ENCODE results near the gene N4BP2.

DNA sequence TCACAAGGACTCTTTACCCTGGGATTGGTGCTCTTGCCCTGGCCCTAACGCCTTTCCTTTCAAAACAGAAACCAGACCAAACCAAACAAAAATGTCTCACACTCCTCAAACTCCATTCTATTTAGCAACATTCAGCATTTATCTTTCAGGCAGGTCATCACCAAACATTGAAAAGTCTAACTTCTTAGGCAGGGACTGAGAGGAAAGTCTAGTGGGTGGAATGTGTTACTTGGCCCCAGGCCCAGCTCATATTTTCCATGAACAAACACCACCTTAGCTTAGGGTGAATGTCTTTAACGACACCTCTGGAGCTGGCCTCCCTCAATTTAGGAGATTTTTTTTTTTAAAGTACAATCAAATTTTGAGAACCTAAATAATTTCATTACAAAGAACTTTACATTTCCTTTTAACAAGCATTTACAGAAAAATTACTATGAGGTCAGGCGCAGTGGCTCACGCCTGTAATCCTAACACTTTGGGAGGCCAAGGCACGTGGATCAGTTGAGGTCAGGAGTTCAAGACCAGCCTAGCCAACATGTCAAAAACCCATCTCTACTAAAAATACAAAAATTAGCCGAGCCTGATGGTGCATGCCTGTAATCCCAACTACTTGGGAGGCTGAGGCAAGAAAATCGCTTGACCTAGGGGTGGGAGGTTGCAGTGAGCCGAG lies 10.2 kb upstream of the N4BP2 start:
- TF ChIP-seq POLR2A (IDR thresholded peaks at IDR 0.05; ENCODE audit: low read depth, low read length) (no peak), TAF1 (IDR thresholded peaks at IDR 0.05; ENCODE audit: borderline replicate concordance, low read depth, low read length) (no peak), POLR2AphosphoS5 (IDR thresholded peaks at IDR 0.05; ENCODE audit: low read depth, low read length) (no peak)

Data from GM12892 (cell line).